Hepatocyte (in vitro differentiated cells): ENCODE results near the gene VAMP8. TPM values are rescaled to one million over a fixed set of nuclear protein-coding genes. Genes with fewer than 3 reads are reported as not detected.

Source experiments
- DNase-seq: peaks from one replicate; pipeline ENCODE4 v3.0.0-alpha.2; 2016; ENCODE audit warnings: low spot score
- H2AFZ ChIP-seq: fragments of 200-600 bp; sonication (generic); 2 replicates; pipeline ENCODE4 v1.6.0; 2016; ENCODE audit warnings: antibody characterized with exemption, mild to moderate bottlenecking
- H3K27ac ChIP-seq: fragments of 200-600 bp; sonication (generic); 2 replicates; pipeline ENCODE4 v1.5.1; 2016; ENCODE audit warnings: mild to moderate bottlenecking
- H3K27me3 ChIP-seq: fragments of 200-600 bp; sonication (generic); 2 replicates; pipeline ENCODE4 v1.6.1; 2016
- H3K36me3 ChIP-seq: fragments of 200-600 bp; sonication (generic); replicated peaks from 2 replicates; pipeline ENCODE4 v1.5.1; 2016; ENCODE audit warnings: low read depth; ENCODE audit not compliant: insufficient read depth
- H3K4me1 ChIP-seq: fragments of 200-600 bp; sonication (generic); 2 replicates; pipeline ENCODE4 v1.5.1; 2016; ENCODE audit warnings: mild to moderate bottlenecking, moderate library complexity; ENCODE audit not compliant: insufficient read depth
- H3K4me2 ChIP-seq: fragments of 200-600 bp; sonication (generic); 2 replicates; pipeline ENCODE4 v1.6.0; 2016
- H3K4me3 ChIP-seq: fragments of 200-600 bp; sonication (generic); 2 replicates; pipeline ENCODE4 v1.5.1; 2016; ENCODE audit warnings: mild to moderate bottlenecking
- H3K79me2 ChIP-seq: fragments of 200-600 bp; sonication (generic); 2 replicates; pipeline ENCODE4 v1.6.0; 2017; ENCODE audit warnings: mild to moderate bottlenecking
- H3K9me2 ChIP-seq: fragments of 200-600 bp; sonication (generic); replicated peaks from 2 replicates; pipeline ENCODE4 v1.6.0; 2017; ENCODE audit warnings: mild to moderate bottlenecking; ENCODE audit not compliant: insufficient read depth
- H3K9me3 ChIP-seq: fragments of 200-600 bp; sonication (generic); 2 replicates; pipeline ENCODE4 v1.5.1; 2016; ENCODE audit warnings: low read depth, mild to moderate bottlenecking
- H4K20me1 ChIP-seq: fragments of 200-600 bp; sonication (generic); 2 replicates; pipeline ENCODE4 v1.6.0; 2016; ENCODE audit warnings: mild to moderate bottlenecking; ENCODE audit not compliant: insufficient read depth, poor library complexity, severe bottlenecking
- EZH2 ChIP-seq: fragments of 200-600 bp; sonication (generic); IDR thresholded peaks from 2 replicates; pipeline ENCODE4 v1.6.1; 2016; ENCODE audit warnings: antibody characterized with exemption, mild to moderate bottlenecking, borderline replicate concordance
- EZH2phosphoT487 ChIP-seq: fragments of 200-600 bp; sonication (generic); IDR thresholded peaks from one replicate; pipeline ENCODE4 v1.6.1; 2018; ENCODE audit warnings: antibody characterized with exemption, mild to moderate bottlenecking, low read depth, moderate library complexity; ENCODE audit not compliant: unreplicated experiment, severe bottlenecking
- WGBS: methylation state at CpG from one replicate; pipeline ENCODE4 v1.1.6; 2016; ENCODE audit warnings: low lambda C conversion rate; ENCODE audit errors: missing lambda C conversion rate; 5-methylcytosine and 5-hydroxymethylcytosine counted together
- polyA plus RNA-seq: library from polyadenylated mRNA; unstranded; fragments of >200 nt; fragmentation: Nextera tagmentation; extraction: Ambion mirVana; gene quantifications from 2 replicates; pipeline ENCODE4 v1.2.1, GENCODE V29; 2016
- total RNA-seq: library from RNA; depleted of rRNA; stranded (reverse); fragments of >200 nt; gene quantifications from 2 replicates; pipeline ENCODE4 v1.2.3, GENCODE V29; 2014
- TF ChIP-seq, protein P1 (sequence below): fragments of 200-600 bp; sonication (generic); IDR thresholded peaks from 2 replicates; pipeline ENCODE4 v1.5.1; 2016; ENCODE audit warnings: antibody characterized with exemption, mild to moderate bottlenecking; ENCODE audit not compliant: poor library complexity

The VAMP8 gene
- total and polyA plus RNA-seq, 2 experiments from 2014 or later, result 50.7 to 213 TPM

GRCh38 chr2:85539361-85540132 is 37.8 kb upstream of the VAMP8 start:
- TF ChIP-seq, protein P1, sequence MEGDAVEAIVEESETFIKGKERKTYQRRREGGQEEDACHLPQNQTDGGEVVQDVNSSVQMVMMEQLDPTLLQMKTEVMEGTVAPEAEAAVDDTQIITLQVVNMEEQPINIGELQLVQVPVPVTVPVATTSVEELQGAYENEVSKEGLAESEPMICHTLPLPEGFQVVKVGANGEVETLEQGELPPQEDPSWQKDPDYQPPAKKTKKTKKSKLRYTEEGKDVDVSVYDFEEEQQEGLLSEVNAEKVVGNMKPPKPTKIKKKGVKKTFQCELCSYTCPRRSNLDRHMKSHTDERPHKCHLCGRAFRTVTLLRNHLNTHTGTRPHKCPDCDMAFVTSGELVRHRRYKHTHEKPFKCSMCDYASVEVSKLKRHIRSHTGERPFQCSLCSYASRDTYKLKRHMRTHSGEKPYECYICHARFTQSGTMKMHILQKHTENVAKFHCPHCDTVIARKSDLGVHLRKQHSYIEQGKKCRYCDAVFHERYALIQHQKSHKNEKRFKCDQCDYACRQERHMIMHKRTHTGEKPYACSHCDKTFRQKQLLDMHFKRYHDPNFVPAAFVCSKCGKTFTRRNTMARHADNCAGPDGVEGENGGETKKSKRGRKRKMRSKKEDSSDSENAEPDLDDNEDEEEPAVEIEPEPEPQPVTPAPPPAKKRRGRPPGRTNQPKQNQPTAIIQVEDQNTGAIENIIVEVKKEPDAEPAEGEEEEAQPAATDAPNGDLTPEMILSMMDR, result no peak
- TF ChIP-seq EZH2phosphoT487 (no peak), EZH2 (no peak)
- Histone ChIP-seq H3K9me3 (no peaks in the 10 kb centered on the region), H3K79me2 (peaks cover 66% of the 10 kb centered on the region)

GRCh38 chr2:85540133-85540648 is 37.2 kb upstream of the VAMP8 start:
- H3K4me3 ChIP-seq, result peak overlapping the region; percentile 85
- no peak overlapping the region for H2AFZ ChIP-seq
- H3K27ac ChIP-seq, result peak overlapping the region; percentile 99
- WGBS, result 4% methylated on average over 11 of the region's 11 CpGs
- no peaks in the 10 kb centered on the region for H3K9me3 ChIP-seq
- peak overlapping the region; percentile 88 for H3K4me2 ChIP-seq
- peaks cover 17% of the 10 kb centered on the region for H3K36me3 ChIP-seq
- peaks cover 66% of the 10 kb centered on the region for H3K79me2 ChIP-seq
- no peaks in the 10 kb centered on the region for H3K9me2 ChIP-seq
- peaks cover 53% of the 10 kb centered on the region for H4K20me1 ChIP-seq
- no peak for TF ChIP-seq EZH2
- TF ChIP-seq EZH2phosphoT487, result no peak
- TF ChIP-seq, protein P1, result no peak
- DNase-seq, result no peak
- H3K27me3 ChIP-seq, result no peaks in the 10 kb centered on the region
- H3K4me1 ChIP-seq, result peaks cover 45% of the 10 kb centered on the region

More at GRCh38 chr2:85539361-85540132, 37.8 kb upstream of the VAMP8 start:
- Histone ChIP-seq H3K4me2 (peak overlapping the region; percentile 88), H3K27ac (peak overlapping the region; percentile 99), H3K9me2 (no peaks in the 10 kb centered on the region), H2AFZ (no peak overlapping the region), H3K4me1 (peaks cover 45% of the 10 kb centered on the region), H4K20me1 (peaks cover 49% of the 10 kb centered on the region), H3K36me3 (peaks cover 17% of the 10 kb centered on the region), H3K4me3 (peak overlapping the region; percentile 85), H3K27me3 (no peaks in the 10 kb centered on the region)
- peak; percentile 81 for DNase-seq
- under 1% methylated on average over 32 of the region's 67 CpGs for WGBS

GRCh38 chr2:85541262-85541661 is 36.1 kb upstream of the VAMP8 start:
- Histone ChIP-seq H3K4me3 (peak overlapping the region; percentile 85), H3K4me2 (peak overlapping the region; percentile 88), H3K9me3 (no peaks in the 10 kb centered on the region), H3K79me2 (peaks cover 63% of the 10 kb centered on the region), H4K20me1 (peaks cover 53% of the 10 kb centered on the region), H3K27ac (peak overlapping the region; percentile 99), H2AFZ (no peak overlapping the region), H3K4me1 (peaks cover 43% of the 10 kb centered on the region), H3K27me3 (no peaks in the 10 kb centered on the region), H3K36me3 (peaks cover 17% of the 10 kb centered on the region), H3K9me2 (no peaks in the 10 kb centered on the region)
- 58% methylated on average over 4 of the region's 4 CpGs for WGBS
- TF ChIP-seq EZH2 (no peak), EZH2phosphoT487 (no peak)
- TF ChIP-seq, protein P1, result no peak
- no peak for DNase-seq
